SK-N-SH (cell line): Measurements from ENCODE around the gene FOXP2. TPM values are rescaled to one million over a fixed set of nuclear protein-coding genes. Genes with fewer than 3 reads are reported as not detected.

Source experiments
- CTCF ChIA-PET: fragments of 300-600, 350-600 bp; formaldehyde crosslinking; extraction: SDS; loops from one replicate; lab custom pipeline; 2021; lab: Yijun Ruan, JAX
- POLR2A ChIA-PET: fragments of 350-600 bp; sonication (Branson Sonifier 250); formaldehyde crosslinking; extraction: SDS; loops from one replicate; lab custom pipeline; 2020; ENCODE audit warnings: antibody characterized with exemption, inconsistent platforms; lab: Yijun Ruan, JAX
- DNase-seq: peaks from one replicate; pipeline ENCODE4 v3.0.0; 2012
- H2AFZ ChIP-seq: fragments of 200-600 bp; sonication (generic); 2 replicates; pipeline ENCODE4 v1.8.1; 2016; ENCODE audit warnings: antibody characterized with exemption, mild to moderate bottlenecking, low read depth
- H3F3A ChIP-seq: fragments of 200-600 bp; sonication (generic); replicated peaks from 2 replicates; pipeline ENCODE3; 2016; ENCODE audit warnings: antibody characterized with exemption, mild to moderate bottlenecking; ENCODE audit not compliant: insufficient read depth
- H3K27ac ChIP-seq, 2 experiments: fragments of 200-500 bp in 1 of 2; fragments of 200-600 bp in 1 of 2; sonication (Bioruptor generic) in 1 of 2; sonication (generic), shearing (Covaris generic) in 1 of 2; 2 replicates each; pipeline versions ENCODE4 v1.5.1 to v1.6.1; 2014 to 2016; ENCODE audit warnings: low read depth in 2 of 2, inconsistent platforms in 1 of 2, low read length in 1 of 2, mild to moderate bottlenecking in 1 of 2, mixed read lengths in 1 of 2
- H3K27me3 ChIP-seq: fragments of 200-600 bp; sonication (generic), shearing (Covaris generic); 2 replicates; pipeline ENCODE4 v1.6.1; 2016; ENCODE audit warnings: mixed run types; ENCODE audit not compliant: insufficient read depth
- H3K36me3 ChIP-seq, 2 experiments: fragments of 200-500 bp in 1 of 2; fragments of 200-600 bp in 1 of 2; sonication (Bioruptor generic) in 1 of 2; sonication (generic) in 1 of 2; replicated peaks in 1 of 2; 2 replicates each; pipeline versions ENCODE3 to v1.5.1; 2014 to 2016; ENCODE audit warnings: low read length in 1 of 2, mild to moderate bottlenecking in 1 of 2; ENCODE audit not compliant: insufficient read depth in 2 of 2, control insufficient read depth in 1 of 2
- H3K4me1 ChIP-seq, 2 experiments: fragments of 200-500 bp in 1 of 2; fragments of 200-600 bp in 1 of 2; sonication (Bioruptor generic) in 1 of 2; sonication (generic), shearing (Covaris generic) in 1 of 2; 2 replicates each; pipeline versions ENCODE4 v1.5.1 to v1.6.1; 2014 to 2016; ENCODE audit warnings: low read depth in 1 of 2, low read length in 1 of 2, mixed run types in 1 of 2; ENCODE audit not compliant: insufficient read depth in 2 of 2, control insufficient read depth in 1 of 2
- H3K4me2 ChIP-seq: fragments of 200-600 bp; sonication (generic), shearing (Covaris generic); 2 replicates; pipeline ENCODE4 v1.6.1; 2017; ENCODE audit warnings: mixed run types
- H3K4me3 ChIP-seq, 2 experiments: fragments of 200-500 bp in 1 of 2; fragments of 200-600 bp in 1 of 2; sonication (Bioruptor generic) in 1 of 2; sonication (generic), shearing (Covaris generic) in 1 of 2; 2 replicates each; pipeline versions ENCODE4 v1.5.1 to v1.8.1; 2014 to 2016; ENCODE audit warnings: low read depth in 2 of 2, inconsistent platforms in 1 of 2, low read length in 1 of 2, mild to moderate bottlenecking in 1 of 2, mixed read lengths in 1 of 2, moderate library complexity in 1 of 2
- H3K79me2 ChIP-seq: fragments of 200-600 bp; sonication (generic); 2 replicates; pipeline ENCODE4 v1.8.1; 2017; ENCODE audit warnings: mild to moderate bottlenecking; ENCODE audit not compliant: insufficient read depth
- H3K9ac ChIP-seq: fragments of 200-600 bp; sonication (generic); 2 replicates; pipeline ENCODE4 v1.6.1; 2017; ENCODE audit warnings: mixed run types
- H3K9me2 ChIP-seq: fragments of 200-600 bp; sonication (generic); 2 replicates; pipeline ENCODE4 v1.6.1; 2017; ENCODE audit warnings: mixed run types
- H3K9me3 ChIP-seq: fragments of 200-600 bp; sonication (generic); 2 replicates; pipeline ENCODE4 v1.6.1; 2017; ENCODE audit warnings: mixed run types, mild to moderate bottlenecking, moderate library complexity
- H4K20me1 ChIP-seq: fragments of 200-600 bp; sonication (generic); 2 replicates; pipeline ENCODE4 v1.6.1; 2017; ENCODE audit warnings: mild to moderate bottlenecking, mixed run types; ENCODE audit not compliant: insufficient read depth
- ELF1 ChIP-seq: IDR thresholded peaks from 2 replicates; pipeline ENCODE4 v1.4.0; 2012
- FOXM1 ChIP-seq: IDR thresholded peaks from 2 replicates; pipeline ENCODE4 v1.4.0; 2012; ENCODE audit warnings: low read depth, mild to moderate bottlenecking
- GABPA ChIP-seq: IDR thresholded peaks from 2 replicates; pipeline ENCODE4 v1.4.0; 2012; ENCODE audit warnings: low read depth, mild to moderate bottlenecking
- NRF1 ChIP-seq: IDR thresholded peaks from 2 replicates; pipeline ENCODE4 v1.6.1; 2012; ENCODE audit warnings: low read depth, mild to moderate bottlenecking, low read length
- RAD21 ChIP-seq: IDR thresholded peaks from 2 replicates; pipeline ENCODE4 v1.6.1; 2012; ENCODE audit warnings: mild to moderate bottlenecking, low read length
- RCOR1 ChIP-seq: fragments of 150-350 bp; IDR thresholded peaks from 2 replicates; pipeline ENCODE4 v1.6.1; 2017; ENCODE audit warnings: antibody characterized with exemption, low read length
- RFX5 ChIP-seq: IDR thresholded peaks from 2 replicates; pipeline ENCODE4 v1.6.1; 2012; ENCODE audit warnings: mild to moderate bottlenecking, improper control_type of control experiment, low read length
- SIN3A ChIP-seq: IDR thresholded peaks from 2 replicates; pipeline ENCODE4 v1.6.1; 2012; ENCODE audit warnings: low read depth, mild to moderate bottlenecking, low read length, moderate library complexity, borderline replicate concordance
- SMC3 ChIP-seq: IDR thresholded peaks from 2 replicates; pipeline ENCODE4 v1.6.1; 2012; ENCODE audit warnings: low read depth, low read length, improper control_type of control experiment
- TCF12 ChIP-seq: IDR thresholded peaks from 2 replicates; pipeline ENCODE4 v1.4.0; 2012
- WGBS: methylation state at CpG from one replicate; pipeline ENCODE4 v1.1.6; 2017; ENCODE audit warnings: low lambda C conversion rate; 5-methylcytosine and 5-hydroxymethylcytosine counted together
- polyA plus RNA-seq, 3 experiments: library from polyadenylated mRNA; depleted of rRNA; stranded (reverse); fragments of >200 nt; gene quantifications; 2 replicates each; pipeline ENCODE4 v1.2.3, GENCODE V29; 2012
- TF ChIP-seq, protein P1 (sequence below): IDR thresholded peaks from 2 replicates; pipeline ENCODE4 v1.4.0; 2012; ENCODE audit warnings: low read depth, borderline replicate concordance
- TF ChIP-seq, protein P2 (sequence below): IDR thresholded peaks from 2 replicates; pipeline ENCODE4 v1.6.1; 2012; ENCODE audit warnings: mild to moderate bottlenecking, low read depth, low read length, moderate library complexity
- TF ChIP-seq, protein P3 (sequence below): fragments of 150-350 bp; IDR thresholded peaks from 2 replicates; pipeline ENCODE4 v1.6.1; 2017; ENCODE audit warnings: antibody characterized with exemption, low read length, low read depth, borderline replicate concordance
- TF ChIP-seq, protein P4 (sequence below): fragments of 200-600 bp; sonication (generic); IDR thresholded peaks from 2 replicates; pipeline ENCODE4 v1.6.1; 2017; ENCODE audit warnings: antibody characterized with exemption, mild to moderate bottlenecking, moderate library complexity
- TF ChIP-seq, protein P5 (sequence below): fragments of 150-350 bp; IDR thresholded peaks from 2 replicates; pipeline ENCODE4 v1.6.1; 2016; ENCODE audit warnings: mild to moderate bottlenecking, low read depth, low read length

The FOXP2 gene
- polyA plus RNA-seq, 1 of the 3 experiments (the other 2 are of a cell fraction): not detected

DNA sequence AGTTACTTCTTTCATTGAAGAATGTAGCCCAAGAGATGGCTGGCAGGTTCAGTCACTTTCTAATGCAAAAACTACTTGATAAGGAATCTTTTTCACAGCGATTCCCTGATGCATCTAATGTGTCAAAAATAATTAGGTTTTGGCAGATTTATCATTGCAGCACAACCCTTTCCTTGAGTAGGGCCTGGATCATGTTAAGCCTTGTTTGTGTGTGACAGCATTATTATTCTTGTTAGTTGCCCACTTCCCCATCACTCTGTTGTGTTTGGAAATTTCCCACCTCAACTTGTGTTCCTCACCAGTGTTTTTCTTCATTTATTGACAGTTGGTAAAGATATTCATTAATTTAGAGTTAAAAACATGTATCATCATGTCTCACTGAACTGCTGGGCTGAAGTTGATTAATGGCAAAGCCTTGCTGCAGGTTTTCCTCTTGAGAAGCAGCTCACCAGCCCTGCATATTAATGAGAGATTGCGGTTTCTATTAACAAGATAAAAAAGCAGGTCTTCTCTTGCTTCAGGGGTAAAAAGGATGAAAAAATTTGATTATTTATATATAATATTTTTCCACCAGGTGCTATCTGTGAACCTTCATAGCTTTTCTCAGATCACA is 273.9 kb downstream of the FOXP2 start:
- H3K4me2 ChIP-seq: no peak overlapping the region
- H3K9me3 ChIP-seq: no peaks in the 10 kb centered on the region
- no peak overlapping the region for H3K4me3 ChIP-seq
- POLR2A ChIA-PET: no interaction called here
- H3K79me2 ChIP-seq: no peaks in the 10 kb centered on the region
- TF ChIP-seq, protein P1, sequence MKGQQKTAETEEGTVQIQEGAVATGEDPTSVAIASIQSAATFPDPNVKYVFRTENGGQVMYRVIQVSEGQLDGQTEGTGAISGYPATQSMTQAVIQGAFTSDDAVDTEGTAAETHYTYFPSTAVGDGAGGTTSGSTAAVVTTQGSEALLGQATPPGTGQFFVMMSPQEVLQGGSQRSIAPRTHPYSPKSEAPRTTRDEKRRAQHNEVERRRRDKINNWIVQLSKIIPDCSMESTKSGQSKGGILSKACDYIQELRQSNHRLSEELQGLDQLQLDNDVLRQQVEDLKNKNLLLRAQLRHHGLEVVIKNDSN: no peak
- TF ChIP-seq NRF1 (no peak), SIN3A (no peak), FOXM1 (no peak), RFX5 (no peak), TCF12 (no peak), SMC3 (no peak), ELF1 (no peak), RAD21 (no peak), RCOR1 (no peak), GABPA (no peak)
- TF ChIP-seq, protein P2, sequence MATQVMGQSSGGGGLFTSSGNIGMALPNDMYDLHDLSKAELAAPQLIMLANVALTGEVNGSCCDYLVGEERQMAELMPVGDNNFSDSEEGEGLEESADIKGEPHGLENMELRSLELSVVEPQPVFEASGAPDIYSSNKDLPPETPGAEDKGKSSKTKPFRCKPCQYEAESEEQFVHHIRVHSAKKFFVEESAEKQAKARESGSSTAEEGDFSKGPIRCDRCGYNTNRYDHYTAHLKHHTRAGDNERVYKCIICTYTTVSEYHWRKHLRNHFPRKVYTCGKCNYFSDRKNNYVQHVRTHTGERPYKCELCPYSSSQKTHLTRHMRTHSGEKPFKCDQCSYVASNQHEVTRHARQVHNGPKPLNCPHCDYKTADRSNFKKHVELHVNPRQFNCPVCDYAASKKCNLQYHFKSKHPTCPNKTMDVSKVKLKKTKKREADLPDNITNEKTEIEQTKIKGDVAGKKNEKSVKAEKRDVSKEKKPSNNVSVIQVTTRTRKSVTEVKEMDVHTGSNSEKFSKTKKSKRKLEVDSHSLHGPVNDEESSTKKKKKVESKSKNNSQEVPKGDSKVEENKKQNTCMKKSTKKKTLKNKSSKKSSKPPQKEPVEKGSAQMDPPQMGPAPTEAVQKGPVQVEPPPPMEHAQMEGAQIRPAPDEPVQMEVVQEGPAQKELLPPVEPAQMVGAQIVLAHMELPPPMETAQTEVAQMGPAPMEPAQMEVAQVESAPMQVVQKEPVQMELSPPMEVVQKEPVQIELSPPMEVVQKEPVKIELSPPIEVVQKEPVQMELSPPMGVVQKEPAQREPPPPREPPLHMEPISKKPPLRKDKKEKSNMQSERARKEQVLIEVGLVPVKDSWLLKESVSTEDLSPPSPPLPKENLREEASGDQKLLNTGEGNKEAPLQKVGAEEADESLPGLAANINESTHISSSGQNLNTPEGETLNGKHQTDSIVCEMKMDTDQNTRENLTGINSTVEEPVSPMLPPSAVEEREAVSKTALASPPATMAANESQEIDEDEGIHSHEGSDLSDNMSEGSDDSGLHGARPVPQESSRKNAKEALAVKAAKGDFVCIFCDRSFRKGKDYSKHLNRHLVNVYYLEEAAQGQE: no peak
- TF ChIP-seq, protein P3, sequence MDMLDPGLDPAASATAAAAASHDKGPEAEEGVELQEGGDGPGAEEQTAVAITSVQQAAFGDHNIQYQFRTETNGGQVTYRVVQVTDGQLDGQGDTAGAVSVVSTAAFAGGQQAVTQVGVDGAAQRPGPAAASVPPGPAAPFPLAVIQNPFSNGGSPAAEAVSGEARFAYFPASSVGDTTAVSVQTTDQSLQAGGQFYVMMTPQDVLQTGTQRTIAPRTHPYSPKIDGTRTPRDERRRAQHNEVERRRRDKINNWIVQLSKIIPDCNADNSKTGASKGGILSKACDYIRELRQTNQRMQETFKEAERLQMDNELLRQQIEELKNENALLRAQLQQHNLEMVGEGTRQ: no peak
- TF ChIP-seq, protein P4, sequence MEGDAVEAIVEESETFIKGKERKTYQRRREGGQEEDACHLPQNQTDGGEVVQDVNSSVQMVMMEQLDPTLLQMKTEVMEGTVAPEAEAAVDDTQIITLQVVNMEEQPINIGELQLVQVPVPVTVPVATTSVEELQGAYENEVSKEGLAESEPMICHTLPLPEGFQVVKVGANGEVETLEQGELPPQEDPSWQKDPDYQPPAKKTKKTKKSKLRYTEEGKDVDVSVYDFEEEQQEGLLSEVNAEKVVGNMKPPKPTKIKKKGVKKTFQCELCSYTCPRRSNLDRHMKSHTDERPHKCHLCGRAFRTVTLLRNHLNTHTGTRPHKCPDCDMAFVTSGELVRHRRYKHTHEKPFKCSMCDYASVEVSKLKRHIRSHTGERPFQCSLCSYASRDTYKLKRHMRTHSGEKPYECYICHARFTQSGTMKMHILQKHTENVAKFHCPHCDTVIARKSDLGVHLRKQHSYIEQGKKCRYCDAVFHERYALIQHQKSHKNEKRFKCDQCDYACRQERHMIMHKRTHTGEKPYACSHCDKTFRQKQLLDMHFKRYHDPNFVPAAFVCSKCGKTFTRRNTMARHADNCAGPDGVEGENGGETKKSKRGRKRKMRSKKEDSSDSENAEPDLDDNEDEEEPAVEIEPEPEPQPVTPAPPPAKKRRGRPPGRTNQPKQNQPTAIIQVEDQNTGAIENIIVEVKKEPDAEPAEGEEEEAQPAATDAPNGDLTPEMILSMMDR: no peak
- TF ChIP-seq, protein P5, sequence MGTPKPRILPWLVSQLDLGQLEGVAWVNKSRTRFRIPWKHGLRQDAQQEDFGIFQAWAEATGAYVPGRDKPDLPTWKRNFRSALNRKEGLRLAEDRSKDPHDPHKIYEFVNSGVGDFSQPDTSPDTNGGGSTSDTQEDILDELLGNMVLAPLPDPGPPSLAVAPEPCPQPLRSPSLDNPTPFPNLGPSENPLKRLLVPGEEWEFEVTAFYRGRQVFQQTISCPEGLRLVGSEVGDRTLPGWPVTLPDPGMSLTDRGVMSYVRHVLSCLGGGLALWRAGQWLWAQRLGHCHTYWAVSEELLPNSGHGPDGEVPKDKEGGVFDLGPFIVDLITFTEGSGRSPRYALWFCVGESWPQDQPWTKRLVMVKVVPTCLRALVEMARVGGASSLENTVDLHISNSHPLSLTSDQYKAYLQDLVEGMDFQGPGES: no peak
- no peaks in the 10 kb centered on the region for H4K20me1 ChIP-seq
- H3K27me3 ChIP-seq: no peaks in the 10 kb centered on the region
- H3K9ac ChIP-seq: no peak overlapping the region
- H3K4me1 ChIP-seq: no peaks in the 10 kb centered on the region
- no peak overlapping the region for H3K27ac ChIP-seq
- 3% methylated on average over 2 of the region's 2 CpGs for WGBS
- CTCF ChIA-PET: no interaction called here
- no peak for DNase-seq
- H2AFZ ChIP-seq: no peak overlapping the region
- H3K9me2 ChIP-seq: no peaks in the 10 kb centered on the region
- H3K36me3 ChIP-seq: no peaks in the 10 kb centered on the region
- no peaks in the 10 kb centered on the region for H3F3A ChIP-seq
